ENCODE results near the gene HECA. TPM values are rescaled to one million over a fixed set of nuclear protein-coding genes. Genes with fewer than 3 reads are reported as not detected.

The HECA gene
- total and polyA plus RNA-seq, 4 donors = 2.3 to 11.1 (median 5.9) TPM

DNA sequence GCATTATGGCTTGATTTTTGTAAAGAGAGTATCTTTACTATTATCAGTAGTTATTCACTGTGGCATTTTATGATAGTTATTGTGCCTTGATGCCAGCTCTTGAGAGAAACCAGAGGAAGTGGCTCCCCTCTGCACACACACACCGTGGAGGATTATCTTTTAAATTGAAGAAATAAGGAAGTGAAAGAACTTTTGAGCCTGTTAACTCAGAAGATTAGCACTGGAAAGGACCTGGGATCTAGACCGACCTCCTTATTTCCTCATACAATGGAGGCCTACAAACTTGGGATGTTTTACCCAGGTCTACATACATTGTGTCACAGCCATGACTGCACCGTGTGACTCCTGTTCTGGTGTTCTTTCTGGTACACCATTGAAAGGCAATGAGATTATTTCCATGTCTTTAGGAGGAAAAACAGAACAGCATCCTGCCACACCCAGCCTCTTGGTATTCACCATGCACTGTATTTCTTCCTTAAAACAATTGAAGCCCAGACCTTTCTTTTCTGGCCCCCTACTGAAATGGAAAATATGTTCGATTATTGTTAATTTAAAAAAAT lies 40.6 kb downstream of the HECA start:
- Histone ChIP-seq H3K27me3 (ENCODE audit: control insufficient read depth in 4 of 4, insufficient read depth in 4 of 4, low read length in 3 of 4) (no peaks in the 10 kb centered on the region), H3K27ac (ENCODE audit: low read depth in 1 of 2, low read length in 2 of 2) (no peak overlapping the region), H3K9ac (ENCODE audit: low read depth in 1 of 2, low read length in 2 of 2) (no peak overlapping the region), H3K36me3 (ENCODE audit: control insufficient read depth in 4 of 4, insufficient read depth in 3 of 4, low read depth in 1 of 4, low read length in 3 of 4) (peaks cover 1 to 20% (median 16%) of the 10 kb centered on the region in 4 donors), H3K9me3 (ENCODE audit: control insufficient read depth in 4 of 4, low read length in 3 of 4) (no peaks in the 10 kb centered on the region), H3K4me1 (ENCODE audit: control insufficient read depth in 4 of 4, insufficient read depth in 4 of 4, low read length in 3 of 4) (no peaks in the 10 kb centered on the region), H3K4me3 (ENCODE audit: low read depth in 1 of 3, low read length in 3 of 3) (no peak overlapping the region)
- 79% methylated on average over 4 of the region's 4 CpGs for WGBS
- no peak for TF ChIP-seq CTCF (IDR thresholded peaks at IDR 0.05; ENCODE audit: low read depth, low read length, missing input control)
- DNase-seq (ENCODE audit: low spot score) = no peak

DNA sequence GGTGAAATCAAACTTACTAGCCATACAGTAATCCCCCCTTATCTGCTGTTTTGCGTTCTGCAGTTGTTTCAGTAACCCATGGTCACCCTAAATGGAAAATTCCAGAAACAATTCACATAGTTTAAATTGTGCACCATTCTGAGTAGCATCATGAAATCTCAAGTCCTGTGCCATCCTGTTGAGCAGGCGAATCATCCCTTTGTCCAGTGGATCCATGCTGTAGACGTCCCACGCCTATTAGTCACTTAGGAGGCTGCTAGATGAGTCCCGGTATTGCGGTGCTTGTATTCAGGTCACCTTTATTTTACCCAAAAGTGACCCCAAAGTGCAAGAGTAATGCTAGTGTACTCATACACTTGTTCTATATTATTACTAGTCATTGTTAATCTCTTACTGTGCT lies 46.4 kb downstream of the HECA start:
- peaks cover 0 to 18% (median 12%) of the 10 kb centered on the region in 4 donors for H3K36me3 ChIP-seq (ENCODE audit: control insufficient read depth in 4 of 4, insufficient read depth in 3 of 4, low read depth in 1 of 4, low read length in 3 of 4)
- WGBS = 97% methylated on average over 6 of the region's 6 CpGs
- H3K27ac ChIP-seq (ENCODE audit: low read depth in 1 of 2, low read length in 2 of 2) = no peak overlapping the region
- H3K9me3 ChIP-seq (ENCODE audit: control insufficient read depth in 4 of 4, low read length in 3 of 4) = no peaks in the 10 kb centered on the region
- TF ChIP-seq, protein P1, sequence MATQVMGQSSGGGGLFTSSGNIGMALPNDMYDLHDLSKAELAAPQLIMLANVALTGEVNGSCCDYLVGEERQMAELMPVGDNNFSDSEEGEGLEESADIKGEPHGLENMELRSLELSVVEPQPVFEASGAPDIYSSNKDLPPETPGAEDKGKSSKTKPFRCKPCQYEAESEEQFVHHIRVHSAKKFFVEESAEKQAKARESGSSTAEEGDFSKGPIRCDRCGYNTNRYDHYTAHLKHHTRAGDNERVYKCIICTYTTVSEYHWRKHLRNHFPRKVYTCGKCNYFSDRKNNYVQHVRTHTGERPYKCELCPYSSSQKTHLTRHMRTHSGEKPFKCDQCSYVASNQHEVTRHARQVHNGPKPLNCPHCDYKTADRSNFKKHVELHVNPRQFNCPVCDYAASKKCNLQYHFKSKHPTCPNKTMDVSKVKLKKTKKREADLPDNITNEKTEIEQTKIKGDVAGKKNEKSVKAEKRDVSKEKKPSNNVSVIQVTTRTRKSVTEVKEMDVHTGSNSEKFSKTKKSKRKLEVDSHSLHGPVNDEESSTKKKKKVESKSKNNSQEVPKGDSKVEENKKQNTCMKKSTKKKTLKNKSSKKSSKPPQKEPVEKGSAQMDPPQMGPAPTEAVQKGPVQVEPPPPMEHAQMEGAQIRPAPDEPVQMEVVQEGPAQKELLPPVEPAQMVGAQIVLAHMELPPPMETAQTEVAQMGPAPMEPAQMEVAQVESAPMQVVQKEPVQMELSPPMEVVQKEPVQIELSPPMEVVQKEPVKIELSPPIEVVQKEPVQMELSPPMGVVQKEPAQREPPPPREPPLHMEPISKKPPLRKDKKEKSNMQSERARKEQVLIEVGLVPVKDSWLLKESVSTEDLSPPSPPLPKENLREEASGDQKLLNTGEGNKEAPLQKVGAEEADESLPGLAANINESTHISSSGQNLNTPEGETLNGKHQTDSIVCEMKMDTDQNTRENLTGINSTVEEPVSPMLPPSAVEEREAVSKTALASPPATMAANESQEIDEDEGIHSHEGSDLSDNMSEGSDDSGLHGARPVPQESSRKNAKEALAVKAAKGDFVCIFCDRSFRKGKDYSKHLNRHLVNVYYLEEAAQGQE (IDR thresholded peaks at IDR 0.05) = no peak
- no peak for TF ChIP-seq TAF1 (conservative IDR thresholded peaks at IDR 0.05)
- H3K9ac ChIP-seq (ENCODE audit: low read depth in 1 of 2, low read length in 2 of 2) = no peak overlapping the region
- H3K4me1 ChIP-seq (ENCODE audit: control insufficient read depth in 4 of 4, insufficient read depth in 4 of 4, low read length in 3 of 4) = no peaks in the 10 kb centered on the region
- H3K27me3 ChIP-seq (ENCODE audit: control insufficient read depth in 4 of 4, insufficient read depth in 4 of 4, low read length in 3 of 4) = no peaks in the 10 kb centered on the region
- DNase-seq (ENCODE audit: low spot score) = no peak
- no peak overlapping the region for H3K4me3 ChIP-seq (ENCODE audit: low read depth in 1 of 3, low read length in 3 of 3)

GRCh38 chr6:139184047-139184446 lies 49.2 kb downstream of the HECA start:
- Histone ChIP-seq H3K4me1 (ENCODE audit: control insufficient read depth in 4 of 4, insufficient read depth in 4 of 4, low read length in 3 of 4) (no peaks in the 10 kb centered on the region), H3K9me3 (ENCODE audit: control insufficient read depth in 4 of 4, low read length in 3 of 4) (no peaks in the 10 kb centered on the region), H3K27ac (ENCODE audit: low read depth in 1 of 2, low read length in 2 of 2) (no peak overlapping the region), H3K36me3 (ENCODE audit: control insufficient read depth in 4 of 4, insufficient read depth in 3 of 4, low read depth in 1 of 4, low read length in 3 of 4) (peaks cover 0 to 5% (median 2%) of the 10 kb centered on the region in 4 donors), H3K9ac (ENCODE audit: low read depth in 1 of 2, low read length in 2 of 2) (no peak overlapping the region), H3K4me3 (ENCODE audit: low read depth in 1 of 3, low read length in 3 of 3) (no peak overlapping the region), H3K27me3 (ENCODE audit: control insufficient read depth in 4 of 4, insufficient read depth in 4 of 4, low read length in 3 of 4) (no peaks in the 10 kb centered on the region)
- WGBS = 92% methylated on average over 4 of the region's 4 CpGs
- no peak for DNase-seq (ENCODE audit: low spot score)
- TF ChIP-seq HNF4G (IDR thresholded peaks at IDR 0.05) = no peak

DNA sequence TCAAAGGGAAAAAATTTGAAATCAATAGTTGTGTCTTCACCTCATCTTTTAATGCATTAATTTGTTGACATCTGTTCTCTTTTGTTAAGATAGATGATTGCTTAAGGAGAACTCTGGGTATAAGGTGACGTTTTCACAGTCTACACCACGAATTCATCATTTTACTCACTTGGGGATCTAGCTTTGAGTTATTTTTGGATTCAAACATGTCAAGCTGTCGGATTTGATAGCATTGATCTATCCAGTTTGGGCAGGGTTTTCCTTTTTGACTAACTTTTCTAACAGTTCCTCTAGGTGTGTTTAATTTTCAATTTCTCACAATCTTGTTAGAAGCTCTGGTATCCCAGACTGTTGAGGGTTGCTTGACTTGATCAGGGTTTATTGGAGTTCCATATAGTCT lies 49.6 kb downstream of the HECA start:
- Histone ChIP-seq H3K9ac (ENCODE audit: low read depth in 1 of 2, low read length in 2 of 2) (no peak overlapping the region), H3K27me3 (ENCODE audit: control insufficient read depth in 4 of 4, insufficient read depth in 4 of 4, low read length in 3 of 4) (no peaks in the 10 kb centered on the region), H3K4me3 (ENCODE audit: low read depth in 1 of 3, low read length in 3 of 3) (no peak overlapping the region), H3K27ac (ENCODE audit: low read depth in 1 of 2, low read length in 2 of 2) (no peak overlapping the region), H3K36me3 (ENCODE audit: control insufficient read depth in 4 of 4, insufficient read depth in 3 of 4, low read depth in 1 of 4, low read length in 3 of 4) (peaks cover 0 to 5% (median 2%) of the 10 kb centered on the region in 4 donors), H3K4me1 (ENCODE audit: control insufficient read depth in 4 of 4, insufficient read depth in 4 of 4, low read length in 3 of 4) (no peaks in the 10 kb centered on the region), H3K9me3 (ENCODE audit: control insufficient read depth in 4 of 4, low read length in 3 of 4) (no peaks in the 10 kb centered on the region)
- no peak for DNase-seq (ENCODE audit: low spot score)
- TF ChIP-seq RAD21 (IDR thresholded peaks at IDR 0.05) = no peak
- no peak for TF ChIP-seq FOXA1 (IDR thresholded peaks at IDR 0.05)
- TF ChIP-seq JUND (IDR thresholded peaks at IDR 0.05) = no peak
- TF ChIP-seq GABPA (IDR thresholded peaks at IDR 0.05 in 1 of 2, conservative IDR thresholded peaks at IDR 0.05 in 1 of 2) = no peak
- no peak for TF ChIP-seq HNF4A (conservative IDR thresholded peaks at IDR 0.05)
- TF ChIP-seq, protein P2, sequence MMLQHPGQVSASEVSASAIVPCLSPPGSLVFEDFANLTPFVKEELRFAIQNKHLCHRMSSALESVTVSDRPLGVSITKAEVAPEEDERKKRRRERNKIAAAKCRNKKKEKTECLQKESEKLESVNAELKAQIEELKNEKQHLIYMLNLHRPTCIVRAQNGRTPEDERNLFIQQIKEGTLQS (IDR thresholded peaks at IDR 0.05) = no peak
- 88% methylated on average over 3 of the region's 3 CpGs for WGBS
